Measurements from ENCODE around the gene TMEM43. TPM values are rescaled to one million over a fixed set of nuclear protein-coding genes. Genes with fewer than 3 reads are reported as not detected.

The TMEM43 gene
- total RNA-seq, 1 donor from 2014 or later, result 56.3 TPM

- TF ChIP-seq CTCF (conservative IDR thresholded peaks at IDR 0.05; ENCODE audit: low read depth, low read length), result no peak
- no peak for DNase-seq (ENCODE audit: low read depth)
- no peak overlapping the region for H3K4me3 ChIP-seq (ENCODE audit: low read depth, low read length)
These were observed 13.4 kb downstream of the TMEM43 start for GRCh38 chr3:14138109-14138877.

- no peak overlapping the region for H3K4me3 ChIP-seq (ENCODE audit: low read depth, low read length)
- no peak for TF ChIP-seq CTCF (conservative IDR thresholded peaks at IDR 0.05; ENCODE audit: low read depth, low read length)
- no peak for DNase-seq (ENCODE audit: low read depth)
These were observed 14.2 kb downstream of the TMEM43 start for GRCh38 chr3:14138878-14139655.

GRCh38 chr3:14139771-14140170, 14.9 kb downstream of the TMEM43 start:
- H3K4me3 ChIP-seq (ENCODE audit: low read depth, low read length), result no peak overlapping the region
- TF ChIP-seq CTCF (conservative IDR thresholded peaks at IDR 0.05; ENCODE audit: low read depth, low read length), result no peak
- DNase-seq (ENCODE audit: low read depth), result no peak

GRCh38 chr3:14140668-14141067, 15.8 kb downstream of the TMEM43 start:
- no peak for DNase-seq (ENCODE audit: low read depth)
- TF ChIP-seq CTCF (conservative IDR thresholded peaks at IDR 0.05; ENCODE audit: low read depth, low read length), result no peak
- H3K4me3 ChIP-seq (ENCODE audit: low read depth, low read length), result no peak overlapping the region

GRCh38 chr3:14141144-14141543, 16.3 kb downstream of the TMEM43 start:
- no peak for DNase-seq (ENCODE audit: low read depth)
- no peak overlapping the region for H3K4me3 ChIP-seq (ENCODE audit: low read depth, low read length)
- TF ChIP-seq CTCF (conservative IDR thresholded peaks at IDR 0.05; ENCODE audit: low read depth, low read length), result no peak

GRCh38 chr3:14141602-14142341, 16.9 kb downstream of the TMEM43 start:
- H3K4me3 ChIP-seq (ENCODE audit: low read depth, low read length), result no peak overlapping the region
- TF ChIP-seq CTCF (conservative IDR thresholded peaks at IDR 0.05; ENCODE audit: low read depth, low read length), result no peak
- no peak for DNase-seq (ENCODE audit: low read depth)

All from epithelial cell of proximal tubule (primary cell).